HCT116 (cell line): Measurements from ENCODE around the gene RTF1.
"Not testable (repeated sequence)": the region's sequence is repeated elsewhere in the genome, so short reads cannot be mapped to it uniquely, and the experiment has no call there.

Source experiments
- CTCF ChIP-seq, 3 experiments: fragments of 200-600 bp in 1 of 3; sonication (generic) in 1 of 3; IDR thresholded peaks in 2 of 3; conservative IDR thresholded peaks in 1 of 3; 2 replicates each; pipeline ENCODE4 v1.5.1; 2012 to 2017; ENCODE audit warnings: low read depth in 2 of 3, low read length in 2 of 3, antibody characterized with exemption in 1 of 3, borderline replicate concordance in 1 of 3, control low read depth in 1 of 3, mild to moderate bottlenecking in 1 of 3, mixed read lengths in 1 of 3, mixed run types in 1 of 3, moderate library complexity in 1 of 3; ENCODE audit not compliant: insufficient read depth in 1 of 3
- EZH2 ChIP-seq: fragments of 200-600 bp; sonication (generic); IDR thresholded peaks from 2 replicates; pipeline ENCODE4 v1.6.1; 2017; ENCODE audit warnings: antibody characterized with exemption, mixed run types
- EZH2phosphoT487 ChIP-seq: fragments of 200-600 bp; IDR thresholded peaks from 2 replicates; pipeline ENCODE4 v1.6.1; 2018; ENCODE audit warnings: antibody characterized with exemption, borderline replicate concordance
- MAX ChIP-seq: IDR thresholded peaks from 2 replicates; pipeline ENCODE4 v1.6.1; 2012
- POLR2A ChIP-seq: IDR thresholded peaks from 2 replicates; pipeline ENCODE4 v1.7.0; 2011; ENCODE audit warnings: borderline replicate concordance; ENCODE audit not compliant: insufficient read depth, insufficient read length; ENCODE audit errors: extremely low read depth

GRCh38 chr15:41425907-41426306, 9.0 kb downstream of the RTF1 start:
- not testable (repeated sequence) for TF ChIP-seq POLR2A; CTCF (IDR thresholded peaks at IDR 0.05 in 2 of 3, conservative IDR thresholded peaks at IDR 0.05 in 1 of 3; ENCODE audit: borderline replicate concordance in 1 of 3, insufficient read depth in 1 of 3, low read depth in 2 of 3, low read length in 2 of 3); EZH2phosphoT487; EZH2; MAX
